ENCODE measurements around the gene TMEM255B.

Gene TMEM255B

GRCh38 chr13:113837560-113838355, 78.7 kb downstream of the TMEM255B start:
- Histone ChIP-seq H3K9me3 (ENCODE audit: control insufficient read depth, insufficient read depth, low read length) (no peaks in the 10 kb centered on the region), H3K36me3 (ENCODE audit: control insufficient read depth, insufficient read depth, low read length) (peaks cover 7% of the 10 kb centered on the region; the same call in 1 of the 2 replicates), H3K27me3 (ENCODE audit: control insufficient read depth, insufficient read depth, low read length) (no peaks in the 10 kb centered on the region), H3K4me1 (ENCODE audit: control insufficient read depth, insufficient read depth, low read length) (peaks cover 12% of the 10 kb centered on the region), H3K4me3 (ENCODE audit: low read length) (no peak overlapping the region; the same call in 1 of the 2 replicates), H3K27ac (ENCODE audit: low read length) (no peak overlapping the region)
- DNase-seq (ENCODE audit: low read depth, low spot score), result no peak
- no CpG with 5 or more reads among the region's 16 CpGs for WGBS (ENCODE audit: insufficient coverage, insufficient read length)

- no CpG with 5 or more reads among the region's 8 CpGs for WGBS (ENCODE audit: insufficient coverage, insufficient read length)
- Histone ChIP-seq H3K36me3 (ENCODE audit: control insufficient read depth, insufficient read depth, low read length) (peaks cover 4% of the 10 kb centered on the region; the same call in 1 of the 2 replicates), H3K9me3 (ENCODE audit: control insufficient read depth, insufficient read depth, low read length) (no peaks in the 10 kb centered on the region), H3K27ac (ENCODE audit: low read length) (no peak overlapping the region), H3K27me3 (ENCODE audit: control insufficient read depth, insufficient read depth, low read length) (no peaks in the 10 kb centered on the region), H3K4me1 (ENCODE audit: control insufficient read depth, insufficient read depth, low read length) (peaks cover 12% of the 10 kb centered on the region), H3K4me3 (ENCODE audit: low read length) (no peak overlapping the region)
- DNase-seq (ENCODE audit: low read depth, low spot score), result no peak
These were observed 79.7 kb downstream of the TMEM255B start for GRCh38 chr13:113838711-113839201.

GRCh38 chr13:113839536-113840204, 80.6 kb downstream of the TMEM255B start:
- Histone ChIP-seq H3K9me3 (ENCODE audit: control insufficient read depth, insufficient read depth, low read length) (no peaks in the 10 kb centered on the region), H3K4me1 (ENCODE audit: control insufficient read depth, insufficient read depth, low read length) (peaks cover 12% of the 10 kb centered on the region), H3K36me3 (ENCODE audit: control insufficient read depth, insufficient read depth, low read length) (peaks cover 4% of the 10 kb centered on the region; the same call in 1 of the 2 replicates), H3K27me3 (ENCODE audit: control insufficient read depth, insufficient read depth, low read length) (no peaks in the 10 kb centered on the region), H3K4me3 (ENCODE audit: low read length) (no peak overlapping the region), H3K27ac (ENCODE audit: low read length) (no peak overlapping the region)
- no CpG with 5 or more reads among the region's 24 CpGs for WGBS (ENCODE audit: insufficient coverage, insufficient read length)
- DNase-seq (ENCODE audit: low read depth, low spot score), result no peak

- Histone ChIP-seq H3K9me3 (ENCODE audit: control insufficient read depth, insufficient read depth, low read length) (no peaks in the 10 kb centered on the region), H3K27ac (ENCODE audit: low read length) (no peak overlapping the region), H3K27me3 (ENCODE audit: control insufficient read depth, insufficient read depth, low read length) (no peaks in the 10 kb centered on the region), H3K4me3 (ENCODE audit: low read length) (no peak overlapping the region), H3K36me3 (ENCODE audit: control insufficient read depth, insufficient read depth, low read length) (peaks cover 4% of the 10 kb centered on the region; the same call in 1 of the 2 replicates), H3K4me1 (ENCODE audit: control insufficient read depth, insufficient read depth, low read length) (peaks cover 12% of the 10 kb centered on the region)
- no peak for DNase-seq (ENCODE audit: low read depth, low spot score)
- WGBS (ENCODE audit: insufficient coverage, insufficient read length), result no CpG with 5 or more reads among the region's 35 CpGs
These were observed 81.7 kb downstream of the TMEM255B start for GRCh38 chr13:113840541-113841352.

- Histone ChIP-seq H3K4me3 (ENCODE audit: low read length) (no peak overlapping the region), H3K9me3 (ENCODE audit: control insufficient read depth, insufficient read depth, low read length) (no peaks in the 10 kb centered on the region), H3K36me3 (ENCODE audit: control insufficient read depth, insufficient read depth, low read length) (peaks cover 4% of the 10 kb centered on the region; the same call in 1 of the 2 replicates), H3K27ac (ENCODE audit: low read length) (no peak overlapping the region), H3K4me1 (ENCODE audit: control insufficient read depth, insufficient read depth, low read length) (peaks cover 12% of the 10 kb centered on the region), H3K27me3 (ENCODE audit: control insufficient read depth, insufficient read depth, low read length) (no peaks in the 10 kb centered on the region)
- no peak for DNase-seq (ENCODE audit: low read depth, low spot score)
- no CpG with 5 or more reads among the region's 15 CpGs for WGBS (ENCODE audit: insufficient coverage, insufficient read length)
These were observed 82.3 kb downstream of the TMEM255B start for GRCh38 chr13:113841353-113841650.

- H3K27me3 ChIP-seq (ENCODE audit: control insufficient read depth, insufficient read depth, low read length), result no peaks in the 10 kb centered on the region
- H3K4me1 ChIP-seq (ENCODE audit: control insufficient read depth, insufficient read depth, low read length), result peaks cover 8% of the 10 kb centered on the region
- peaks cover 4% of the 10 kb centered on the region; the same call in 1 of the 2 replicates for H3K36me3 ChIP-seq (ENCODE audit: control insufficient read depth, insufficient read depth, low read length)
- WGBS (ENCODE audit: insufficient coverage, insufficient read length), result no CpG with 5 or more reads among the region's 29 CpGs
- H3K27ac ChIP-seq (ENCODE audit: low read length), result no peak overlapping the region
- no peak overlapping the region for H3K4me3 ChIP-seq (ENCODE audit: low read length)
- no peak for DNase-seq (ENCODE audit: low read depth, low spot score)
- H3K9me3 ChIP-seq (ENCODE audit: control insufficient read depth, insufficient read depth, low read length), result no peaks in the 10 kb centered on the region
These were observed 83.5 kb downstream of the TMEM255B start for GRCh38 chr13:113842336-113843062.

GRCh38 chr13:113843063-113843654, 84.1 kb downstream of the TMEM255B start:
- no peak overlapping the region for H3K4me3 ChIP-seq (ENCODE audit: low read length)
- no peaks in the 10 kb centered on the region for H3K9me3 ChIP-seq (ENCODE audit: control insufficient read depth, insufficient read depth, low read length)
- no CpG with 5 or more reads among the region's 30 CpGs for WGBS (ENCODE audit: insufficient coverage, insufficient read length)
- DNase-seq (ENCODE audit: low read depth, low spot score), result no peak
- peaks cover 3% of the 10 kb centered on the region; the same call in 1 of the 2 replicates for H3K4me1 ChIP-seq (ENCODE audit: control insufficient read depth, insufficient read depth, low read length)
- no peaks in the 10 kb centered on the region for H3K27me3 ChIP-seq (ENCODE audit: control insufficient read depth, insufficient read depth, low read length)
- no peaks in the 10 kb centered on the region; the same call in 1 of the 2 replicates for H3K36me3 ChIP-seq (ENCODE audit: control insufficient read depth, insufficient read depth, low read length)
- no peak overlapping the region for H3K27ac ChIP-seq (ENCODE audit: low read length)

GRCh38 chr13:113843864-113844556, 85.0 kb downstream of the TMEM255B start:
- H3K36me3 ChIP-seq (ENCODE audit: control insufficient read depth, insufficient read depth, low read length), result no peaks in the 10 kb centered on the region; the same call in 1 of the 2 replicates
- DNase-seq (ENCODE audit: low read depth, low spot score), result no peak
- no peak overlapping the region for H3K27ac ChIP-seq (ENCODE audit: low read length)
- no CpG with 5 or more reads among the region's 26 CpGs for WGBS (ENCODE audit: insufficient coverage, insufficient read length)
- no peaks in the 10 kb centered on the region for H3K9me3 ChIP-seq (ENCODE audit: control insufficient read depth, insufficient read depth, low read length)
- peaks cover 3% of the 10 kb centered on the region; the same call in 1 of the 2 replicates for H3K4me1 ChIP-seq (ENCODE audit: control insufficient read depth, insufficient read depth, low read length)
- no peak overlapping the region for H3K4me3 ChIP-seq (ENCODE audit: low read length)
- no peaks in the 10 kb centered on the region for H3K27me3 ChIP-seq (ENCODE audit: control insufficient read depth, insufficient read depth, low read length)

GRCh38 chr13:113845055-113845454, 86.0 kb downstream of the TMEM255B start:
- Histone ChIP-seq H3K4me3 (ENCODE audit: low read length) (no peak overlapping the region), H3K9me3 (ENCODE audit: control insufficient read depth, insufficient read depth, low read length) (no peaks in the 10 kb centered on the region), H3K27me3 (ENCODE audit: control insufficient read depth, insufficient read depth, low read length) (no peaks in the 10 kb centered on the region), H3K27ac (ENCODE audit: low read length) (no peak overlapping the region), H3K36me3 (ENCODE audit: control insufficient read depth, insufficient read depth, low read length) (no peaks in the 10 kb centered on the region; the same call in 1 of the 2 replicates), H3K4me1 (ENCODE audit: control insufficient read depth, insufficient read depth, low read length) (no peaks in the 10 kb centered on the region)
- WGBS (ENCODE audit: insufficient coverage, insufficient read length), result no CpG with 5 or more reads among the region's 13 CpGs
- DNase-seq (ENCODE audit: low read depth, low spot score), result no peak
